C4-2B (cell line): ENCODE measurements around the gene AEBP1.

Experiments used
- ZFX ChIP-seq: fragments of 450-650 bp; IDR thresholded peaks from 2 replicates; pipeline ENCODE4 v1.6.1; 2017
- TF ChIP-seq, protein P1 (sequence below): fragments of 450-650 bp; conservative IDR thresholded peaks from 2 replicates; pipeline ENCODE4 v1.5.1; 2017; ENCODE audit warnings: mild to moderate bottlenecking

DNA sequence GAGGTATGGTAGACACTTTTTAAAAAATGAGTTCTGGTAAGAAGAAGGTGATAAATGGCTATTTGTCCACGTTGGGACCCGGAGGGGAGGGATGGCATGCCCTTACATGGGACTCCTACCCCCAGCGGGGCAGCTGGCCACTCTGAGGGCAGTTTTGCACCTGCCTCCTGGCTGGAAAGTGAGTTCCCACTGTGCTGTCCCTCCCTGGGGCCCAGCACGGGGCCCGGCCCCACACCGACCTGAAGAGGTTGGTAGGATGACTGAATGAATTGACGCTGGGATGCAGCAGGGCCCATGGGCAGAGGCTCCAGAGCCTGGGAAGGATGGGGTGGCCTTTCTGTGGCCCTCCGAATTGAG, 601 bp upstream of the AEBP1 start:
- TF ChIP-seq, protein P1, sequence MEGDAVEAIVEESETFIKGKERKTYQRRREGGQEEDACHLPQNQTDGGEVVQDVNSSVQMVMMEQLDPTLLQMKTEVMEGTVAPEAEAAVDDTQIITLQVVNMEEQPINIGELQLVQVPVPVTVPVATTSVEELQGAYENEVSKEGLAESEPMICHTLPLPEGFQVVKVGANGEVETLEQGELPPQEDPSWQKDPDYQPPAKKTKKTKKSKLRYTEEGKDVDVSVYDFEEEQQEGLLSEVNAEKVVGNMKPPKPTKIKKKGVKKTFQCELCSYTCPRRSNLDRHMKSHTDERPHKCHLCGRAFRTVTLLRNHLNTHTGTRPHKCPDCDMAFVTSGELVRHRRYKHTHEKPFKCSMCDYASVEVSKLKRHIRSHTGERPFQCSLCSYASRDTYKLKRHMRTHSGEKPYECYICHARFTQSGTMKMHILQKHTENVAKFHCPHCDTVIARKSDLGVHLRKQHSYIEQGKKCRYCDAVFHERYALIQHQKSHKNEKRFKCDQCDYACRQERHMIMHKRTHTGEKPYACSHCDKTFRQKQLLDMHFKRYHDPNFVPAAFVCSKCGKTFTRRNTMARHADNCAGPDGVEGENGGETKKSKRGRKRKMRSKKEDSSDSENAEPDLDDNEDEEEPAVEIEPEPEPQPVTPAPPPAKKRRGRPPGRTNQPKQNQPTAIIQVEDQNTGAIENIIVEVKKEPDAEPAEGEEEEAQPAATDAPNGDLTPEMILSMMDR = no peak
- TF ChIP-seq ZFX = no peak
